ENCODE data around the gene LCN9. TPM values are rescaled to one million over a fixed set of nuclear protein-coding genes. Genes with fewer than 3 reads are reported as not detected.

LCN9 gene
- total RNA-seq, 1 donor = not detected

- H3K27me3 ChIP-seq (ENCODE audit: insufficient read depth, low read length) = peaks cover 11% of the 10 kb centered on the region
- H3K4me1 ChIP-seq (ENCODE audit: insufficient read depth, low read length) = no peaks in the 10 kb centered on the region
- no peaks in the 10 kb centered on the region for H3K9me3 ChIP-seq (ENCODE audit: low read depth, low read length)
- no peak overlapping the region for H3K4me3 ChIP-seq (ENCODE audit: low read length)
These were observed 48.3 kb downstream of the LCN9 start for GRCh38 chr9:135711391-135711790.

- no peak overlapping the region for H3K4me3 ChIP-seq (ENCODE audit: low read length)
- H3K9me3 ChIP-seq (ENCODE audit: low read depth, low read length) = no peaks in the 10 kb centered on the region
- peaks cover 11% of the 10 kb centered on the region for H3K27me3 ChIP-seq (ENCODE audit: insufficient read depth, low read length)
- no peaks in the 10 kb centered on the region for H3K4me1 ChIP-seq (ENCODE audit: insufficient read depth, low read length)
These were observed 48.8 kb downstream of the LCN9 start for GRCh38 chr9:135711881-135712280.

GRCh38 chr9:135712613-135713295 is 49.6 kb downstream of the LCN9 start:
- Histone ChIP-seq H3K27me3 (ENCODE audit: insufficient read depth, low read length) (peaks cover 11% of the 10 kb centered on the region), H3K9me3 (ENCODE audit: low read depth, low read length) (no peaks in the 10 kb centered on the region), H3K4me1 (ENCODE audit: insufficient read depth, low read length) (no peaks in the 10 kb centered on the region), H3K4me3 (ENCODE audit: low read length) (no peak overlapping the region)

GRCh38 chr9:135714242-135715055 is 51.3 kb downstream of the LCN9 start:
- H3K27me3 ChIP-seq (ENCODE audit: insufficient read depth, low read length) = peaks cover 11% of the 10 kb centered on the region
- H3K9me3 ChIP-seq (ENCODE audit: low read depth, low read length) = no peaks in the 10 kb centered on the region
- no peaks in the 10 kb centered on the region for H3K4me1 ChIP-seq (ENCODE audit: insufficient read depth, low read length)
- H3K4me3 ChIP-seq (ENCODE audit: low read length) = no peak overlapping the region

GRCh38 chr9:135715056-135715595 is 52.0 kb downstream of the LCN9 start:
- H3K27me3 ChIP-seq (ENCODE audit: insufficient read depth, low read length) = peaks cover 11% of the 10 kb centered on the region
- no peak overlapping the region for H3K4me3 ChIP-seq (ENCODE audit: low read length)
- no peaks in the 10 kb centered on the region for H3K9me3 ChIP-seq (ENCODE audit: low read depth, low read length)
- H3K4me1 ChIP-seq (ENCODE audit: insufficient read depth, low read length) = no peaks in the 10 kb centered on the region

- peaks cover 11% of the 10 kb centered on the region for H3K27me3 ChIP-seq (ENCODE audit: insufficient read depth, low read length)
- H3K4me1 ChIP-seq (ENCODE audit: insufficient read depth, low read length) = no peaks in the 10 kb centered on the region
- H3K4me3 ChIP-seq (ENCODE audit: low read length) = no peak overlapping the region
- H3K9me3 ChIP-seq (ENCODE audit: low read depth, low read length) = no peaks in the 10 kb centered on the region
These were observed 52.9 kb downstream of the LCN9 start for GRCh38 chr9:135716045-135716444.

Other genes with a start within 250 kb of the LCN9 start
- gene PPP1R26, start 183.5 kb upstream of the LCN9 start, total RNA-seq = 1.5 TPM
- 12.5 TPM for gene MRPS2, start 162.6 kb upstream of the LCN9 start, total RNA-seq
- gene LCN1, start 141.9 kb upstream of the LCN9 start, total RNA-seq = not detected
- gene OBP2A, start 117.2 kb upstream of the LCN9 start, total RNA-seq = not detected
- not detected for gene PAEP, start 101.6 kb upstream of the LCN9 start, total RNA-seq
- not detected for gene GLT6D1, start 23.8 kb upstream of the LCN9 start, total RNA-seq
- gene SOHLH1, start 36.2 kb downstream of the LCN9 start, total RNA-seq = not detected
- 0.10 TPM for gene KCNT1, start 38.9 kb downstream of the LCN9 start, total RNA-seq
- 17.2 TPM for gene CAMSAP1, start 244.2 kb downstream of the LCN9 start, total RNA-seq